GM23338 (cell line): ENCODE results near the gene SLC39A11. TPM values are rescaled to one million over a fixed set of nuclear protein-coding genes. Genes with fewer than 3 reads are reported as not detected.

ENCODE experiments used
- ATAC-seq: fragments of 200-7000 bp; cut with Tn5 transposase; 3 replicates; pipeline ENCODE4 v1.9.1; 2020
- DNase-seq: peaks from one replicate; pipeline ENCODE4 v3.0.0-alpha.2; 2015; ENCODE audit warnings: low spot score
- H2AFZ ChIP-seq: fragments of 200-600 bp; sonication (generic); 2 replicates; pipeline ENCODE4 v1.8.0; 2016; ENCODE audit warnings: antibody characterized with exemption, mild to moderate bottlenecking, moderate library complexity
- H3F3A ChIP-seq: fragments of 200-600 bp; sonication (generic); replicated peaks from 2 replicates; pipeline ENCODE4 v1.8.0; 2017; ENCODE audit warnings: antibody characterized with exemption, mixed run types, low read depth
- H3K27ac ChIP-seq: fragments of 200-600 bp; sonication (generic); 2 replicates; pipeline ENCODE4 v1.6.1; 2016; ENCODE audit warnings: low read depth
- H3K27me3 ChIP-seq: fragments of 200-600 bp; sonication (generic); 2 replicates; pipeline ENCODE4 v1.8.0; 2016; ENCODE audit warnings: mild to moderate bottlenecking, mixed run types, moderate library complexity; ENCODE audit not compliant: insufficient read depth
- H3K36me3 ChIP-seq: fragments of 200-600 bp; sonication (generic); 2 replicates; pipeline ENCODE4 v1.8.0; 2016; ENCODE audit warnings: mild to moderate bottlenecking; ENCODE audit not compliant: insufficient read depth
- H3K4me1 ChIP-seq: fragments of 200-600 bp; sonication (generic); 2 replicates; pipeline ENCODE4 v1.8.0; 2016; ENCODE audit warnings: mild to moderate bottlenecking, moderate library complexity; ENCODE audit not compliant: insufficient read depth
- H3K4me2 ChIP-seq: fragments of 200-600 bp; sonication (generic); 2 replicates; pipeline ENCODE4 v1.7.1; 2017; ENCODE audit warnings: mixed run types
- H3K4me3 ChIP-seq: fragments of 200-600 bp; sonication (generic); 2 replicates; pipeline ENCODE4 v1.6.1; 2016; ENCODE audit warnings: mixed run types
- H3K79me2 ChIP-seq: fragments of 200-600 bp; sonication (generic); replicated peaks from 2 replicates; pipeline ENCODE4 v1.8.0; 2017; ENCODE audit warnings: mild to moderate bottlenecking; ENCODE audit not compliant: insufficient read depth
- H3K9me2 ChIP-seq: fragments of 200-600 bp; sonication (generic); 2 replicates; pipeline ENCODE4 v1.8.0; 2017; ENCODE audit not compliant: insufficient read depth
- H4K20me1 ChIP-seq: fragments of 200-600 bp; sonication (generic); replicated peaks from 2 replicates; pipeline ENCODE4 v1.8.0; 2017; ENCODE audit warnings: mild to moderate bottlenecking; ENCODE audit not compliant: insufficient read depth
- H3K27ac Mint-ChIP-seq: 2 replicates; pipeline ENCODE4 v1.8.0; 2020; ENCODE audit warnings: inconsistent platforms, mild to moderate bottlenecking, moderate library complexity, mixed read lengths
- H3K27me3 Mint-ChIP-seq: 3 replicates; pipeline ENCODE4 v1.8.0; 2022; ENCODE audit warnings: low read depth, mild to moderate bottlenecking, moderate library complexity, mixed read lengths, inconsistent platforms; ENCODE audit not compliant: insufficient read depth, poor library complexity
- H3K36me3 Mint-ChIP-seq: 3 replicates; pipeline ENCODE4 v1.8.0; 2021; ENCODE audit warnings: low read depth, mild to moderate bottlenecking, inconsistent platforms, moderate library complexity, mixed read lengths
- H3K4me1 Mint-ChIP-seq: 3 replicates; pipeline ENCODE4 v1.8.0; 2020; ENCODE audit warnings: mild to moderate bottlenecking, inconsistent platforms, mixed read lengths
- H3K4me3 Mint-ChIP-seq: 3 replicates; pipeline ENCODE4 v1.8.0; 2021; ENCODE audit warnings: moderate library complexity, mild to moderate bottlenecking, inconsistent platforms, mixed read lengths
- H3K9me3 Mint-ChIP-seq: 3 replicates; pipeline ENCODE4 v1.8.0; 2020; ENCODE audit warnings: moderate library complexity, mild to moderate bottlenecking, inconsistent platforms, mixed read lengths
- CREB1 ChIP-seq: fragments of 250-450 bp; sonication (Bioruptor Pico); IDR thresholded peaks from 2 replicates; pipeline ENCODE4 v1.5.0; 2020; ENCODE audit warnings: low read depth, mild to moderate bottlenecking, moderate library complexity
- EZH2 ChIP-seq: fragments of 200-600 bp; sonication (generic); IDR thresholded peaks from one replicate; pipeline ENCODE4 v1.8.0; 2017; ENCODE audit warnings: antibody characterized with exemption, mild to moderate bottlenecking, low read depth; ENCODE audit not compliant: unreplicated experiment
- EZH2phosphoT487 ChIP-seq: fragments of 200-600 bp; sonication (generic); IDR thresholded peaks from one replicate; pipeline ENCODE4 v1.8.1; 2018; ENCODE audit warnings: antibody characterized with exemption; ENCODE audit not compliant: unreplicated experiment
- JUNB ChIP-seq: IDR thresholded peaks from one replicate; pipeline ENCODE4 v1.6.1; 2016; ENCODE audit warnings: antibody characterized with exemption; ENCODE audit not compliant: unreplicated experiment
- NANOG ChIP-seq: IDR thresholded peaks from 2 replicates; pipeline ENCODE4 v1.6.1; 2016; ENCODE audit warnings: antibody characterized with exemption, borderline replicate concordance
- POLR2AphosphoS5 ChIP-seq: IDR thresholded peaks from 2 replicates; pipeline ENCODE4 v1.6.1; 2016; ENCODE audit warnings: antibody characterized with exemption, low read depth
- STAT1 ChIP-seq: IDR thresholded peaks from one replicate; pipeline ENCODE4 v1.6.1; 2016; ENCODE audit warnings: antibody characterized with exemption; ENCODE audit not compliant: unreplicated experiment
- ZNF114 ChIP-seq: fragments of 250-450 bp; sonication (Bioruptor Pico); IDR thresholded peaks from 2 replicates; pipeline ENCODE4 v1.5.0; 2020; ENCODE audit warnings: mild to moderate bottlenecking, moderate library complexity
- ZNF331 ChIP-seq: fragments of 250-450 bp; sonication (Bioruptor Pico); IDR thresholded peaks from 2 replicates; pipeline ENCODE4 v1.5.0; 2020; ENCODE audit warnings: low read depth, mild to moderate bottlenecking, moderate library complexity
- polyA plus RNA-seq: library from polyadenylated mRNA; unstranded; fragments of >200 nt; fragmentation: Nextera tagmentation; extraction: Ambion mirVana; gene quantifications from 2 replicates; pipeline ENCODE4 v1.2.1, GENCODE V29; 2016
- total RNA-seq: library from RNA; depleted of rRNA; stranded (reverse); fragments of >200 nt; shearing (Covaris generic); gene quantifications from 2 replicates; pipeline ENCODE4 v1.2.3, GENCODE V29; 2014
- TF ChIP-seq, protein P1 (sequence below): IDR thresholded peaks from 2 replicates; pipeline ENCODE4 v1.6.1; 2016; ENCODE audit warnings: antibody characterized with exemption
- TF ChIP-seq, protein P2 (sequence below): IDR thresholded peaks from one replicate; pipeline ENCODE4 v1.6.1; 2018; ENCODE audit warnings: antibody characterized with exemption; ENCODE audit not compliant: unreplicated experiment
- TF ChIP-seq, protein P3 (sequence below), 2 experiments: fragments of 200-600 bp in 1 of 2; sonication (generic) in 1 of 2; conservative IDR thresholded peaks; 2 replicates each; pipeline versions ENCODE4 v1.5.1 to v1.6.1; 2016 to 2017; ENCODE audit warnings: antibody characterized with exemption in 2 of 2, low read depth in 2 of 2, mild to moderate bottlenecking in 2 of 2, moderate library complexity in 1 of 2
- TF ChIP-seq, protein P4 (sequence below): fragments of 250-450 bp; sonication (Bioruptor Pico); IDR thresholded peaks from 2 replicates; pipeline ENCODE4 v1.5.0; 2020; ENCODE audit warnings: mild to moderate bottlenecking, moderate library complexity

The SLC39A11 gene
- total and polyA plus RNA-seq, 2 experiments from 2014 or later, result 10.8 to 18.1 TPM

DNA sequence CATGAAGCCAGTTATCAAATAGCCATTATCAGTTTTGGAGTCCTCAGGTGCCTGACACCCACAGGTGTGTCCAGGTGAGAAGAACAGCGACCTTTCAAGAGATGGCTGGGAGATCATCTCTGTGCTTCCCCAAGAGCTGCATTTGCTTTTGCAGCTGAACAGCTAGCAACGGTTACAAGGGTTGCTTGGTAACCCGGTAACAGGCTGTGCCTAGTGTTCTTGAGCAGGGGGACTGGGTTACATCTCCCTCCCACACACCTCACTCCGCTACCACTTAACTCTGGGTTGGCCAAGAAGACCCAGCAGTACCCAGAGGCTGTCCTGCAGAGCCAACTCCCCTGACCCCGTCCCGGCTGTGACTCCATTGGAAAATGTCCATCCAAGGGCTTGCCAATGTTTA, 147.0 kb downstream of the SLC39A11 start:
- Histone ChIP-seq H3K27me3 (no peaks in the 10 kb centered on the region), H3K79me2 (no peaks in the 10 kb centered on the region), H4K20me1 (no peaks in the 10 kb centered on the region), H3K4me2 (no peak overlapping the region), H3K4me3 (no peak overlapping the region), H3K27ac (no peak overlapping the region), H3F3A (no peaks in the 10 kb centered on the region), H2AFZ (no peak overlapping the region), H3K9me2 (no peaks in the 10 kb centered on the region), H3K4me1 (no peaks in the 10 kb centered on the region; the same call in 1 of the 2 replicates), H3K36me3 (no peaks in the 10 kb centered on the region)
- H3K4me3 Mint-ChIP-seq, result no peak overlapping the region
- DNase-seq, result no peak
- H3K9me3 Mint-ChIP-seq, result no peaks in the 10 kb centered on the region
- no peaks in the 10 kb centered on the region for H3K36me3 Mint-ChIP-seq
- no peak overlapping the region; the same call in 1 of the 2 replicates for H3K27ac Mint-ChIP-seq
- H3K4me1 Mint-ChIP-seq, result peaks cover 12% of the 10 kb centered on the region
- H3K27me3 Mint-ChIP-seq, result no peaks in the 10 kb centered on the region
- ATAC-seq, result no peak
- TF ChIP-seq JUNB, result no peak
- TF ChIP-seq EZH2, result no peak
- TF ChIP-seq, protein P1, sequence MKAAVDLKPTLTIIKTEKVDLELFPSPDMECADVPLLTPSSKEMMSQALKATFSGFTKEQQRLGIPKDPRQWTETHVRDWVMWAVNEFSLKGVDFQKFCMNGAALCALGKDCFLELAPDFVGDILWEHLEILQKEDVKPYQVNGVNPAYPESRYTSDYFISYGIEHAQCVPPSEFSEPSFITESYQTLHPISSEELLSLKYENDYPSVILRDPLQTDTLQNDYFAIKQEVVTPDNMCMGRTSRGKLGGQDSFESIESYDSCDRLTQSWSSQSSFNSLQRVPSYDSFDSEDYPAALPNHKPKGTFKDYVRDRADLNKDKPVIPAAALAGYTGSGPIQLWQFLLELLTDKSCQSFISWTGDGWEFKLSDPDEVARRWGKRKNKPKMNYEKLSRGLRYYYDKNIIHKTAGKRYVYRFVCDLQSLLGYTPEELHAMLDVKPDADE, result no peak
- TF ChIP-seq, protein P2, sequence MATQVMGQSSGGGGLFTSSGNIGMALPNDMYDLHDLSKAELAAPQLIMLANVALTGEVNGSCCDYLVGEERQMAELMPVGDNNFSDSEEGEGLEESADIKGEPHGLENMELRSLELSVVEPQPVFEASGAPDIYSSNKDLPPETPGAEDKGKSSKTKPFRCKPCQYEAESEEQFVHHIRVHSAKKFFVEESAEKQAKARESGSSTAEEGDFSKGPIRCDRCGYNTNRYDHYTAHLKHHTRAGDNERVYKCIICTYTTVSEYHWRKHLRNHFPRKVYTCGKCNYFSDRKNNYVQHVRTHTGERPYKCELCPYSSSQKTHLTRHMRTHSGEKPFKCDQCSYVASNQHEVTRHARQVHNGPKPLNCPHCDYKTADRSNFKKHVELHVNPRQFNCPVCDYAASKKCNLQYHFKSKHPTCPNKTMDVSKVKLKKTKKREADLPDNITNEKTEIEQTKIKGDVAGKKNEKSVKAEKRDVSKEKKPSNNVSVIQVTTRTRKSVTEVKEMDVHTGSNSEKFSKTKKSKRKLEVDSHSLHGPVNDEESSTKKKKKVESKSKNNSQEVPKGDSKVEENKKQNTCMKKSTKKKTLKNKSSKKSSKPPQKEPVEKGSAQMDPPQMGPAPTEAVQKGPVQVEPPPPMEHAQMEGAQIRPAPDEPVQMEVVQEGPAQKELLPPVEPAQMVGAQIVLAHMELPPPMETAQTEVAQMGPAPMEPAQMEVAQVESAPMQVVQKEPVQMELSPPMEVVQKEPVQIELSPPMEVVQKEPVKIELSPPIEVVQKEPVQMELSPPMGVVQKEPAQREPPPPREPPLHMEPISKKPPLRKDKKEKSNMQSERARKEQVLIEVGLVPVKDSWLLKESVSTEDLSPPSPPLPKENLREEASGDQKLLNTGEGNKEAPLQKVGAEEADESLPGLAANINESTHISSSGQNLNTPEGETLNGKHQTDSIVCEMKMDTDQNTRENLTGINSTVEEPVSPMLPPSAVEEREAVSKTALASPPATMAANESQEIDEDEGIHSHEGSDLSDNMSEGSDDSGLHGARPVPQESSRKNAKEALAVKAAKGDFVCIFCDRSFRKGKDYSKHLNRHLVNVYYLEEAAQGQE, result no peak
- no peak for TF ChIP-seq CREB1 (CRISPR knock-in tag)
- TF ChIP-seq ZNF331 (CRISPR knock-in tag), result no peak
- TF ChIP-seq, protein P3, sequence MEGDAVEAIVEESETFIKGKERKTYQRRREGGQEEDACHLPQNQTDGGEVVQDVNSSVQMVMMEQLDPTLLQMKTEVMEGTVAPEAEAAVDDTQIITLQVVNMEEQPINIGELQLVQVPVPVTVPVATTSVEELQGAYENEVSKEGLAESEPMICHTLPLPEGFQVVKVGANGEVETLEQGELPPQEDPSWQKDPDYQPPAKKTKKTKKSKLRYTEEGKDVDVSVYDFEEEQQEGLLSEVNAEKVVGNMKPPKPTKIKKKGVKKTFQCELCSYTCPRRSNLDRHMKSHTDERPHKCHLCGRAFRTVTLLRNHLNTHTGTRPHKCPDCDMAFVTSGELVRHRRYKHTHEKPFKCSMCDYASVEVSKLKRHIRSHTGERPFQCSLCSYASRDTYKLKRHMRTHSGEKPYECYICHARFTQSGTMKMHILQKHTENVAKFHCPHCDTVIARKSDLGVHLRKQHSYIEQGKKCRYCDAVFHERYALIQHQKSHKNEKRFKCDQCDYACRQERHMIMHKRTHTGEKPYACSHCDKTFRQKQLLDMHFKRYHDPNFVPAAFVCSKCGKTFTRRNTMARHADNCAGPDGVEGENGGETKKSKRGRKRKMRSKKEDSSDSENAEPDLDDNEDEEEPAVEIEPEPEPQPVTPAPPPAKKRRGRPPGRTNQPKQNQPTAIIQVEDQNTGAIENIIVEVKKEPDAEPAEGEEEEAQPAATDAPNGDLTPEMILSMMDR (conservative IDR thresholded peaks at IDR 0.05; ENCODE audit: low read depth in 2 of 2), result no peak
- no peak for TF ChIP-seq POLR2AphosphoS5
- no peak for TF ChIP-seq STAT1
- TF ChIP-seq NANOG, result no peak
- no peak for TF ChIP-seq ZNF114 (CRISPR knock-in tag)
- TF ChIP-seq, protein P4, sequence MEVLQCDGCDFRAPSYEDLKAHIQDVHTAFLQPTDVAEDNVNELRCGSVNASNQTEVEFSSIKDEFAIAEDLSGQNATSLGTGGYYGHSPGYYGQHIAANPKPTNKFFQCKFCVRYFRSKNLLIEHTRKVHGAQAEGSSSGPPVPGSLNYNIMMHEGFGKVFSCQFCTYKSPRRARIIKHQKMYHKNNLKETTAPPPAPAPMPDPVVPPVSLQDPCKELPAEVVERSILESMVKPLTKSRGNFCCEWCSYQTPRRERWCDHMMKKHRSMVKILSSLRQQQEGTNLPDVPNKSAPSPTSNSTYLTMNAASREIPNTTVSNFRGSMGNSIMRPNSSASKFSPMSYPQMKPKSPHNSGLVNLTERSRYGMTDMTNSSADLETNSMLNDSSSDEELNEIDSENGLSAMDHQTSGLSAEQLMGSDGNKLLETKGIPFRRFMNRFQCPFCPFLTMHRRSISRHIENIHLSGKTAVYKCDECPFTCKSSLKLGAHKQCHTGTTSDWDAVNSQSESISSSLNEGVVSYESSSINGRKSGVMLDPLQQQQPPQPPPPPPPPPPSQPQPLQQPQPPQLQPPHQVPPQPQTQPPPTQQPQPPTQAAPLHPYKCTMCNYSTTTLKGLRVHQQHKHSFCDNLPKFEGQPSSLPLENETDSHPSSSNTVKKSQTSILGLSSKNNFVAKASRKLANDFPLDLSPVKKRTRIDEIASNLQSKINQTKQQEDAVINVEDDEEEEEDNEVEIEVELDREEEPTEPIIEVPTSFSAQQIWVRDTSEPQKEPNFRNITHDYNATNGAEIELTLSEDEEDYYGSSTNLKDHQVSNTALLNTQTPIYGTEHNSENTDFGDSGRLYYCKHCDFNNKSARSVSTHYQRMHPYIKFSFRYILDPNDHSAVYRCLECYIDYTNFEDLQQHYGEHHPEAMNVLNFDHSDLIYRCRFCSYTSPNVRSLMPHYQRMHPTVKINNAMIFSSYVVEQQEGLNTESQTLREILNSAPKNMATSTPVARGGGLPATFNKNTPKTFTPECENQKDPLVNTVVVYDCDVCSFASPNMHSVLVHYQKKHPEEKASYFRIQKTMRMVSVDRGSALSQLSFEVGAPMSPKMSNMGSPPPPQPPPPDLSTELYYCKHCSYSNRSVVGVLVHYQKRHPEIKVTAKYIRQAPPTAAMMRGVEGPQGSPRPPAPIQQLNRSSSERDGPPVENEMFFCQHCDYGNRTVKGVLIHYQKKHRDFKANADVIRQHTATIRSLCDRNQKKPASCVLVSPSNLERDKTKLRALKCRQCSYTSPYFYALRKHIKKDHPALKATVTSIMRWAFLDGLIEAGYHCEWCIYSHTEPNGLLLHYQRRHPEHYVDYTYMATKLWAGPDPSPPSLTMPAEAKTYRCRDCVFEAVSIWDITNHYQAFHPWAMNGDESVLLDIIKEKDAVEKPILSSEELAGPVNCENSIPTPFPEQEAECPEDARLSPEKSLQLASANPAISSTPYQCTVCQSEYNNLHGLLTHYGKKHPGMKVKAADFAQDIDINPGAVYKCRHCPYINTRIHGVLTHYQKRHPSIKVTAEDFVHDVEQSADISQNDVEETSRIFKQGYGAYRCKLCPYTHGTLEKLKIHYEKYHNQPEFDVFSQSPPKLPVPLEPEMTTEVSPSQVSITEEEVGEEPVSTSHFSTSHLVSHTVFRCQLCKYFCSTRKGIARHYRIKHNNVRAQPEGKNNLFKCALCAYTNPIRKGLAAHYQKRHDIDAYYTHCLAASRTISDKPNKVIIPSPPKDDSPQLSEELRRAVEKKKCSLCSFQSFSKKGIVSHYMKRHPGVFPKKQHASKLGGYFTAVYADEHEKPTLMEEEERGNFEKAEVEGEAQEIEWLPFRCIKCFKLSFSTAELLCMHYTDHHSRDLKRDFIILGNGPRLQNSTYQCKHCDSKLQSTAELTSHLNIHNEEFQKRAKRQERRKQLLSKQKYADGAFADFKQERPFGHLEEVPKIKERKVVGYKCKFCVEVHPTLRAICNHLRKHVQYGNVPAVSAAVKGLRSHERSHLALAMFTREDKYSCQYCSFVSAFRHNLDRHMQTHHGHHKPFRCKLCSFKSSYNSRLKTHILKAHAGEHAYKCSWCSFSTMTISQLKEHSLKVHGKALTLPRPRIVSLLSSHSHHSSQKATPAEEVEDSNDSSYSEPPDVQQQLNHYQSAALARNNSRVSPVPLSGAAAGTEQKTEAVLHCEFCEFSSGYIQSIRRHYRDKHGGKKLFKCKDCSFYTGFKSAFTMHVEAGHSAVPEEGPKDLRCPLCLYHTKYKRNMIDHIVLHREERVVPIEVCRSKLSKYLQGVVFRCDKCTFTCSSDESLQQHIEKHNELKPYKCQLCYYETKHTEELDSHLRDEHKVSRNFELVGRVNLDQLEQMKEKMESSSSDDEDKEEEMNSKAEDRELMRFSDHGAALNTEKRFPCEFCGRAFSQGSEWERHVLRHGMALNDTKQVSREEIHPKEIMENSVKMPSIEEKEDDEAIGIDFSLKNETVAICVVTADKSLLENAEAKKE (CRISPR knock-in tag), result no peak
- TF ChIP-seq EZH2phosphoT487, result no peak
